ENCODE results near the gene SHFL.

SHFL gene

GRCh38 chr19:10115392-10116084 is 29.4 kb downstream of the SHFL start:
- peak; percentile 2; the same call in 2 of the 3 replicates for ATAC-seq
- no peak for TF ChIP-seq PPARA (CRISPR knock-in tag; IDR thresholded peaks at IDR 0.05; ENCODE audit: borderline replicate concordance)

- ATAC-seq, result no peak
- TF ChIP-seq TOX (CRISPR knock-in tag; IDR thresholded peaks at IDR 0.05; ENCODE audit: borderline replicate concordance) (no peak), SNAI2 (CRISPR knock-in tag; IDR thresholded peaks at IDR 0.05) (no peak), ZNF565 (CRISPR knock-in tag; conservative IDR thresholded peaks at IDR 0.05; ENCODE audit: low read depth) (no peak), ZNF70 (CRISPR knock-in tag; IDR thresholded peaks at IDR 0.05) (no peak), TSHZ2 (CRISPR knock-in tag; IDR thresholded peaks at IDR 0.05) (no peak), ZC3H10 (CRISPR knock-in tag; IDR thresholded peaks at IDR 0.05) (no peak), ZFP3 (CRISPR knock-in tag; IDR thresholded peaks at IDR 0.05) (no peak), CSDC2 (CRISPR knock-in tag; IDR thresholded peaks at IDR 0.05) (no peak), PPARA (CRISPR knock-in tag; IDR thresholded peaks at IDR 0.05; ENCODE audit: borderline replicate concordance) (no peak), POU6F1 (CRISPR knock-in tag; IDR thresholded peaks at IDR 0.05; ENCODE audit: borderline replicate concordance, low read depth) (no peak), OSR1 (CRISPR knock-in tag; IDR thresholded peaks at IDR 0.05) (no peak), RARB (CRISPR knock-in tag; IDR thresholded peaks at IDR 0.05) (no peak), ARNTL (CRISPR knock-in tag; IDR thresholded peaks at IDR 0.05; ENCODE audit: borderline replicate concordance, low read depth) (no peak), ISL1 (CRISPR knock-in tag; IDR thresholded peaks at IDR 0.05) (no peak), CSRNP3 (CRISPR knock-in tag; IDR thresholded peaks at IDR 0.05) (no peak), GLIS3 (CRISPR knock-in tag; IDR thresholded peaks at IDR 0.05) (no peak), PATZ1 (CRISPR knock-in tag; IDR thresholded peaks at IDR 0.05; ENCODE audit: borderline replicate concordance) (no peak), TCF4 (CRISPR knock-in tag; IDR thresholded peaks at IDR 0.05; ENCODE audit: borderline replicate concordance) (no peak), ZNF8 (CRISPR knock-in tag; IDR thresholded peaks at IDR 0.05) (no peak)
- TF ChIP-seq, protein P1, sequence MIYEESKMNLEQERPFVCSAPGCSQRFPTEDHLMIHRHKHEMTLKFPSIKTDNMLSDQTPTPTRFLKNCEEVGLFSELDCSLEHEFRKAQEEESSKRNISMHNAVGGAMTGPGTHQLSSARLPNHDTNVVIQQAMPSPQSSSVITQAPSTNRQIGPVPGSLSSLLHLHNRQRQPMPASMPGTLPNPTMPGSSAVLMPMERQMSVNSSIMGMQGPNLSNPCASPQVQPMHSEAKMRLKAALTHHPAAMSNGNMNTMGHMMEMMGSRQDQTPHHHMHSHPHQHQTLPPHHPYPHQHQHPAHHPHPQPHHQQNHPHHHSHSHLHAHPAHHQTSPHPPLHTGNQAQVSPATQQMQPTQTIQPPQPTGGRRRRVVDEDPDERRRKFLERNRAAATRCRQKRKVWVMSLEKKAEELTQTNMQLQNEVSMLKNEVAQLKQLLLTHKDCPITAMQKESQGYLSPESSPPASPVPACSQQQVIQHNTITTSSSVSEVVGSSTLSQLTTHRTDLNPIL (CRISPR knock-in tag; IDR thresholded peaks at IDR 0.05; ENCODE audit: low read depth), result no peak
Observed at GRCh38 chr19:10116085-10116865, 30.2 kb downstream of the SHFL start.
